GM21526 (cell line): ENCODE results near the gene OTUB2.

Source experiments
- ATAC-seq: cut with Tn5 transposase; IDR thresholded peaks from one replicate; pipeline ENCODE4 v1.9.1; 2021; ENCODE audit warnings: moderate library complexity; ENCODE audit not compliant: unreplicated experiment, low FRiP score

The OTUB2 gene

GRCh38 chr14:93996130-93996695 lies 29.9 kb upstream of the OTUB2 start:
- no peak for ATAC-seq

DNA sequence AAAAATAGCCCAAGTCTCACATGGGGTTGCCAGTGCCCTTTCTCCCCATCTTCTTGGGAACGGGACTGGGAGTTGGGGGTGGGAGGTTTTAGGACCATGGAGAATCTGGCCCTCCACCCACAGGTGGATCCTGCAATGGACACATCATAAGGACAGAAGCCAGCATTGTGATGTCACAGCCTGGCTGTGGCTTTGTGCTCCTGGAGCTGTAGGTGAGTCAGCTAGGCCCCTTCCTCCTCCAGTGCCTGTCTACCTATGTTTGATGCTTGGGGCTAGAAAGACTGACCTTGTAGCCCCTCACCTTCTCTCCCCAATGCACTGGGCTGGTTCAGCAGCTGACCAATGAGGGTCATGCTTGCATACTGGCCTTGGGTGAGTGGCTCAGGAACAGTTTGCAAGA lies 29.1 kb upstream of the OTUB2 start, which contains the start of gene CCDC197:
Gene CCDC197 (plus strand): TSS at position 220 of the 400 bp plus-strand sequence. CDS start 831 bp downstream, outside the sequence.
- no peak for ATAC-seq

- ATAC-seq = no peak
These were observed 27.9 kb upstream of the OTUB2 start for GRCh38 chr14:93997916-93998870.

DNA sequence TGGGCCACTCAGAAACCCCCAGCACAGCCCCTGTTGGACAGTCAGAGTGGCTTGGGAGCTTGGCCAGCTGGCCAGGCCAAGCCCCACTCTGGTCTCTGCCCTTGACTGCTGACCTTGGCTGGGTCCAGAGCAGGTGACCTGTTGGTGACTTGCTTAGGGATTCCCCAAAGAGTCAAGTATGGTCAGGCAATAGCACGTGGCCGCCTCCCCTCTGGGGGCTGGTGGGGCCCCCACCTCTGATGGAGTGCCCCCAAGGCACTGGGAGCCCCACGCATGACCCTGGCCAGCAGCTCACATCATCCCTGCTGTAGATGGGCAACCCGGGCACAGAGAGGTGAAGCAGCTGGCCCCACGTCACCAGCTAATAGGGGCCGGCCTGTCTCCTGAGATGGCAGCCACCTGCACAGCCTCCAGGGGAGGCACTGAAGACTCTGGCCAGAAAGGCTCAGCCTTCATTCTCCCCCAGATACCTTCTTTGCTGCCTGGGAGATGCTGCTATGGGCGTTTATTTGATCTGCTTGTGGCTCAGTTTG lies 27.2 kb upstream of the OTUB2 start:
- no peak for ATAC-seq

DNA sequence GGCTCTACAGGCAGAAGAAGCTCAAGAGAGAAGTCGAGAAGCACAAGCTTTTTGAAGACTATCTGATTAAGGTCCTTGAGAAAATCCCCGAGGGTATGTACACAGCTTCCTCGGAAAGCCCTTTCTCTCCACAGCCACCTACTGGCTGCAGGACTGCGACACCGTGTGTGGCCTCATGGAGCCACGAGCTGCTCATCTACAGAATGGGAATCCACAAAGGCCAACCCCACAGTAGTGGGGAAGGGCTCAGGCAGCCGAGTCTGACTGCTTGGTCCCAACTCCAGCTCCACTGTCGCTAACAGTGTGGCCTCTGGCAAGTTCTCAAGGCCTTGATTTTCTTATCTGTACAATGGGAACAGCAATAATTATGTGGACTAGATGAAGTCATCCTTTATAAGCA lies 26.6 kb upstream of the OTUB2 start:
- no peak for ATAC-seq

DNA sequence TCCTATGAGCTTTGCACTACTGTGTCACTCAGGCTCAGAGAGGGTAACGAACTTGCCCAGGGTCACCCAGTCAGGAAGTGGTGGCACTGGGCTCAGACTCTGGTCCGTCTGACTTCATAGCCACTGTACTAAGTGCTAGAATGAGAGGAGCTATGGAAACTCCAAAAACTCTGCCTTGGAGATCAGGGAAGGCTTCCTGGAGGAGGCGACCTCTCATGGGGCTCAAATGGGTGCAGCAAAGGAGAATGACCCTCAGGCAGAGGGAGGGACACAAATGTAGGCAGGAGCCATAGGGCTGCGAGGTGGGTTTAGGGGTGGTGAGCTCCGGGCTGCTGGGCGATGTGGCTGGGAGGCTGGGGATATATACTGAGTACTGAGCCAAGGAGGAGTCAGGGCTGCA lies 25.9 kb upstream of the OTUB2 start:
- no peak for ATAC-seq

DNA sequence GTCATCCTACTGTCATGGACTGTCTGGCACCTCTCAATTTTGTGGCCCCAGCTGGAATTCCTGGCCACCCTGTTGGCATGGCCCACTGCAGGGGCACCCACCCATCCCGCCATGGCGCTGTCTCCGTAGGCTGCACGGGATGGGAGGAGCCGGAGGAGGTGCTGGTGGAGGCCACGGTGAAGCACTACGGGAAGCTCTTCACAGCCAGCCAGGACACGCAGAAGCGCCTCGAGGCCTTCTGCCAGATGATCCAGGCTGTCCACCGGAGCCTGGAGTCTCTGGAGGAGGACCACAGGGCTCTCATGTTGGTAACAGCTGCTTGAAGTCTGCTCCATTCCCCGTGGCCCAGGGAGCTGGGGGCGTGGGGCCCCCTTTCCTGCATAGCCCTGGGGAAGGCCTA lies 25.1 kb upstream of the OTUB2 start:
- no peak for ATAC-seq

DNA sequence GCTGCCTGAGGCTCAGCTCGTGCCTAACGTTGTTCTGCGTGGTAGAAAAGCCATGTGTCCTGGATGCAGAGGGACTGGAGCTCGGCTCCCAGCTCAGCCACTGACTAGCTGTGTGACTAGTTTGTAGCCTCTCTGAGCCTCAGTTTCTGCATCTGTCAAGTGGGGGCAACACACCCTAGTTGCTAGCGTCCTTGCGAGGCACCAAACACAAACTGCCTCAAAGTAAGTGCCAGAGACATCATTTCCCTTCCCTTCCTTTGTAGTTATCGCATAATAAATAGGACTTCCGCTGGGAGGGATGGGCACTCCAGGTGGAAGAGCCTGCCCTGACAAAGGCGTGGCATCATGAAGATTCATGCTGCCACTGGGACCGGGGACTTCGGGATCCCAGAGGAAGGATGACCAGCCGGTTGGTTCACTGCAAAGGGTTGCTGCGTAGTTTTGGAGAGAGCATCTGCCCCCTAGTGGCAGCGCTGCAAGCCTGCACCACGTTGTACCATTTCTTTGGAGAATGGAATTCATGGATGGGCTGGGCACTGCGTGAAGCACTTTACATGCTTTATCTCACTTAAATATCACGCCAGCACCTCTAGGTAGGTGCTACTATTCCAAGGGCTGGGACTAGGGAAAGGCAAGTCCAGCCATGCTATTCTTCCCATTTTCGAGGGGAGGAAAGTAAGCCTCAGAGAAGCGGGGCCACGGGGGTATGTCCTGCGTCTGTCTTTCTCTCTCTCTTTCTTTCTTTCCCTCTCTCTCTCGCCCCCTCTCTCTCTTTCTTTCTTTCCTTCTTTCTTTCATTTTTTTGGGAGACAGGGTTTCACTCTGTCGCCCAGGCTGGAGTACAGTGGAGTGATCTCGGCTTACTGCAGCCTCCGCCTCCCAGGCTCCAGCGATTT lies 24.4 kb upstream of the OTUB2 start:
- ATAC-seq = peak; percentile 59

DNA sequence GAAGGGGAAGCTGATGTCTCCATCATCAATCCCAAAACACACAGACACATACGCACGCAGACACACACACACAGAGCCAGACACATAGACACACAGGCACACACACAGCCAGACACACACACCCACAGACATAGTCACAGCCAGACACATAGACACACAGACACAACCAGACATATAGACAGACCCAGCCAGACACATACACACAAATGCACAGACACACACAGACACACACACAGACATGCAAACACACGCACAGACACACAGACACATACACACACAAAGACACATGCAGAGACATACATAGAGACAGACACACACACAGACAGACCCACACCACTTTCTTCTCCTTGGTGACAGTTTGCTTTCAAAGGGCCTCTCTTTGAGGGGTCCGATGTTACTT lies 22.7 kb upstream of the OTUB2 start:
- ATAC-seq = no peak

DNA sequence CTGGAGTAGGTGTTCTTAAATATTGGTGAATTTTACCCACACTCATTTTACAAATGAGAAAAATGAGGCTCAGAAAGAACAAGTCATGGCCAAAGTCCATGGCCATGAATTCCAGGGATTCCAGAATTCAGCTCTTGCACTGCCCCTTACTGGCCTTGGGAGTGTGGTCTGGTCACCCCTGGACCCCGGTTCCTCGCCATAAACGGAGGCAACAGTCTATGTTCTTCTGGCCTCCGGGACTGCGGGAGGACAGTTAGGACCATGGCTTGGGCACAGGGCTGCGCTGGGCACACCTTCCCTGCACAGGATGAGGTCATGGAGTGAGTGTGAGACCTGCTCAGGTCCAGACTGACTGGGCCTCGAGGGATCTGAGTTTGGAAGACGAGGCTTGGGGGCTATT lies 22.1 kb upstream of the OTUB2 start:
- no peak for ATAC-seq

DNA sequence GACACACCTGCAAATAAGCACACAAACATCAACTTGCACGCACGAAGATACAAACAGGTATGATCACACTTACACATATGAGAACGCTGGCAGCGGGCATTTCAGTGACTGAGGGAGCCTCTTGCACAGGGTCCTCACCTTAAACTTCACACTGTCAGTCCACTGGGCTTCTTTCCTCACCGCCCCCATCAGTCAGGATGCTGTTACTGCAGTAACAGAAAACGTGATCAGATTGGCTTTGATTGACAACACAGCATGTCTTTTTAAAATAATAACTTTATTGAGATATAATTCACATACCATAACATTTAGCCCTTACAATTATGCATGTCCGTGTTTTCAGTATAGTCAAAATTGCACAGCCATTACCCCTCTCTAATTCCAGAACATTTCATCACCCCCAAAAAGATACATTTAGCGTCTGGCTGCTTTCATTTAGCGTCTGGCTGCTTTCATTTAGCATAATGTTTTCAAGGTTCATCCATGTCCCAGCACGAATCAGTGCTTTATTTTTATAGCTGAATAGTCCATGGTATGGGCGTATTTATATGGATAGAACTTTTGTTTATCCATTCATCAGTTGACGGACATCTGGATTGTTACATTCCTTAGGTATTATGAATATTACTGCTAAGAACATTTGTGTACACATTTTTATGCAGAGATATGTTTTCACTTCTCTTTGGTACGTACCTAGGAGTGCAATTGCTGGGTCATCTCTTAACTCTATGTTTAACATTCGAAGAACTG lies 20.6 kb upstream of the OTUB2 start:
- no peak for ATAC-seq

- no peak for ATAC-seq
These were observed 17.9 kb upstream of the OTUB2 start for GRCh38 chr14:94008234-94008633.

GRCh38 chr14:94009767-94010166 lies 16.4 kb upstream of the OTUB2 start:
- peak; percentile 46 for ATAC-seq

- no peak for ATAC-seq
These were observed 15.5 kb upstream of the OTUB2 start for GRCh38 chr14:94010625-94011024.

DNA sequence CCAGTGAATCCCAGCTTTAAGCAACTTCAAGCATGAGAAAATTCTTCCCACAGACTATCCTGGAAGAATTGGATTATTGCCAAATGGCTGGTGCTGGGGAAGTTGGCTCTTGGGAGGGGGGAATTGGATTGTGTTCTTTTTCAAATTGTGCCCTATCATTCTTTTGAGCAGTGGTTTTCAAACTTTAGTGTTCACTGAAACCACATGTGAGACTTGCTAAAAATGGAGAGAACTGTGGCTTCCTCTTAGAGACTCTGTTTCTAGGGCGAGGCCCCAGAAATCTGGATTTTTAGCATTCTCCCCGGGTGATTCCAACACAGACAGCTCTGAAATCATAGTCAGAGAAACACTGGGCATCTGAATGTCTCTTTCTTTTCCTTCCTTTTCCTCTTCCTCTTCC lies 14.3 kb upstream of the OTUB2 start:
- no peak for ATAC-seq

DNA sequence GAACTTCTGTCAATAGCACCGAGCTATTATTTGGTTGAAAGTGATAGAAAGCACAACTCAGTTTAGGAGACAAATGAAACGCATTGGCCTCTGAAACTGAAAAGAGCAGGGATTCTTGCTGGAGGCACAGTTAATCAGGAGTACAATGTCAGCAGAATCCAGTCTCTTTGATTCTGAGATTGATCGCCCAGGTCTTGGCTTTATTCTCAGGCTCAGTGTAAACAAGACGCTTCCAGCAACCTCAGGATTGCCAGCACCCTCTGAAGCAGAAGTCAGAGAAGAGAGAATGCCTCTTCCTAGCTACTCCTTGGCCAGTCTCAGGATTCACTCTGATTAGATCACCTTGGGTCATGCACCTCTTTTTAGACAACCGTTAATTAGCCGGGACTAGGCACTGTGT lies 11.8 kb upstream of the OTUB2 start:
- ATAC-seq = no peak

DNA sequence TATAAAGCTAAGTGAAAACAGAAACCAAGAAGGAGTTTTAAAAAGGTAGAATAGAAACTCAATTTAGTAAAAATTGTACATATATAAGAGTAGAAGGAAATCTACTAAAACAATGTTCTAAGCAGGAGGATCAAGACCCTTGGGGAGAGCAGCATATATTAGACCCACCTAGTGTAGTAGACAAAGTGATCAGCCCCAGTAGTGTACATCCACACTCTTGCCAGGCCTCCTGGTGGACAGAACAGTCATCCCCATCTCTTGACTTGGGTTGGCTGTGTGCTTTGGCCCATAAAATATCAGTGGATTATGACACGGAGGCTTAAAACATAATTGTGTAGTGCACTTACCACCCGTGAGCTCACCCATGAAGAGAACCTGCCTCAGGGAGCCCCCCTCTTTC lies 10.9 kb upstream of the OTUB2 start:
- no peak for ATAC-seq

- no peak for ATAC-seq
These were observed 9.6 kb upstream of the OTUB2 start for GRCh38 chr14:94016446-94016976.

GRCh38 chr14:94018308-94018707 lies 7.8 kb upstream of the OTUB2 start:
- no peak for ATAC-seq

- ATAC-seq = no peak
These were observed 6.8 kb upstream of the OTUB2 start for GRCh38 chr14:94019329-94019728.
